NCI-H774 (cell line): Measurements from ENCODE around the gene CNPY2.
"Not testable (repeated sequence)": the region's sequence is repeated elsewhere in the genome, so short reads cannot be mapped to it uniquely, and the experiment has no call there.

ENCODE experiments used
- DNase-seq: peaks from one replicate; lab custom pipeline; 2025; lab: John Stamatoyannopoulos, UW

Gene CNPY2

DNA sequence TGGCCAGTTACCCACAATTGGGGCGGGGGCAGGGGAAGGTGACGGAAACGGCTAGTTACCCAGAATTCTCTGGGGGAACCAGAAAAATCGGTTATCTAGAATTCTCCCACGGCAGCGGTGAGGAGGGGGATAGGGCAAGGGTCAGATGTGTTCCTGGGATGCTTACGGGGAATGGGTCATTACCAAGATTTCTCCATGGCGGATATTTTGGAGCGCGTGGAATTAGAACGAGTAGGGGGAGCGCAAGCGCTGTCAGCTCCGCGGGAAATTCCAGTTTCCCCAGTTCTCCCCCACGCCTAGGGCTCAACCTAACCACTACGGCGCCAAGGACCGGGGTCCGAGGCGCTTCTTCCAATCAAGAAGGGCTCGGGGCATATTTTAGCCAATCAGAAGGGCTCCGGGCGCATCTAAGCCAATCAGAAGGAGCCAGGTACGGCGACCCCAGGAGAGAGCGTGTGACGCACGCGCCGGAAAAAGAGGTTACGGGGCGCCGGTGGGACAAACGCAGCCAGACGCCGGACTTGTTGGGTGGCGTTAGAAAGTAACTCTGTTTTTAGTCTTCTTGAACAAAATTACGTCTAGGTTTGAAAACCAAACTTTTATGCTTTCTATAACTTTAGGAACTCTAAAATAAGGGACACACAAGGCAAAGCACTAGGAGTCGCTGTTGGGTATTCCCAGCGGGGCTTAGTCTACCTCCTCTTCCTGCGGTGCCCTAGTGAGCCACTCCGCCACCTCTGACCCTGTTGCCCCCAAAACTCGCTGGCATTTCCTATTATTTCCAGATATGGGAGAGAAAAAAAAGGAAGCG lies 18.1 kb upstream of the CNPY2 start, which contains the start of gene PAN2:
Gene PAN2, minus strand, starts transcription at position 322 of the 811 bp plus-strand sequence. CDS start 906 bp downstream, outside the sequence.
- DNase-seq = peak; percentile 98

DNA sequence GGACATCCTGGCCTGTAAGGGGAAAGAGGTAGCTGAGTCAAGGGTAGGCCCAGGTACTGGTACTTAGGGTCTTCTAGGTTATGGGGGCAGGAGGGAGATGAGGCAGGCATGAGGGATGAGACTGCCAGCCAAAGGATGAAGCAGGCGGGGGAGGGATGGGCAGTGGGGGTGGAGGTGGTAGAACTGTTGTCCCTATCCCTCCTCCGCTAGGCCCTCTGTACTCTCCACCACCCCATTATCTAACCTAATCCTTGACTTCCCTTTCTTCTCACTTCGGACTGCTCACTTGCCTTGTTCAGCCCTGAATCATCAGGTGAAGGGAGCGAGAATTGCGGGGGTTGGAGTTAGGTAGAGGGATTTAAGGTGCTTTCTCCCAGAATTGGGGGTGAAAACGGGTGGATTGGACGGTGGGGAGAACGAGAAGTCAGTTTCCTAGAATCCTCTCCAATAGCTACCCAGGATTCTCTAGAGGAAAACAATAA lies 17.4 kb upstream of the CNPY2 start:
- no peak for DNase-seq

DNA sequence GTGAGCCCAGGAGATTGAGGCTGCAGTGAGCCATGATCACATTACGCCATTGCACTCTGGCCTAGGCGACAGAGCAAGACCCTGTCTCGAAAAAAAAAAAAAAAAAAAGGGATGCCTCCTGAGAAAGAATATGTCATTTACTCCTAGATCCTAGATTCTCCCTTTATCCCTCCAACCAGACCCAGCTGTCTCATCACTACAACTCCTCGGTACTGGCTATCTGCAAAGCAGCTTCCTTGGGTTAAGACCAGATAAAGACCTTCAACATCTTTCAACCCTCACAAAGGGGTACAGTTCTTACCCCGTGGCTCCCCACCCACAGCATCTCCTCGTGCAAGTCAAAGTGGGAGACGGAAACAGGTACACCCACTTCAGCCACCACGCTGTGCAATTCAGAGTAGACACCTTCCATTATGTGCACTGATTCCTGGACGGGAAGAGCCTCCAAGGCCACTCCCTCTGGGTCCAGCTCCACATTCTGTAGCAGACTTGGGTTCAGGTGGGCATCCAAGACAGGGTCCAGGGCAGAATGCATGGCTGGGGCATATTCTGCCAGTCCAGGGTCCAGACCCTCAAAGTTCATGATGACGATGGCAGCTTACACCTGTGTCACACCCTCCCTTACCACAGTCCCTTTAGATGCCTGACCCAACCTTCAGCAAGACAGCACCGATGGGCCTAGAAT lies 16.9 kb upstream of the CNPY2 start:
- DNase-seq = no peak

DNA sequence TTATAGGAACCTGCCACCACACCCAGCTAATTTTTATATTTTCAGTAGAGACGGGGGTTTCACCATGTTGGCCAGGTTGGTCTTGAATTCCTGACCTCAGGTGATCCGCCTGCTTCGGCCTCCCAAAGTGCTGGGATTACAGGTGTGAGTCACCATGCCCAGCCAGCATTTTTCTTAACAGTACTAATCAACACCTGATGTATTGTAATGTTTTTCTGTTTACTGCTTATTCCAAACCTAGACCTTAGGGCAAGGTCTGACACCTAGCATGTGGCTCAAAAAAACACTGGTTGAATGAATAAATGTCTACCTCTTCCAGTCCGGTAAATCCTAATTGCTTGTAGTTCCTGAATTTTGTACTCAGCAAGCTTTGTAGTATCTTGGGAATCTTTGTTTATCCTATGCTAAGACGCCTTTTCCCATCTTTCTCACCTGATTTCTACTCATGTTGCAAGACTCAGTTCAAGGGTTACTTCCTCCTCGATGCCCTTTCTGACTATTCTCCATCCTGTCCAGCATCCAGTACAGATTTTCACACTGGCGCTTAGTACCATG lies 15.2 kb upstream of the CNPY2 start:
- DNase-seq = no peak

DNA sequence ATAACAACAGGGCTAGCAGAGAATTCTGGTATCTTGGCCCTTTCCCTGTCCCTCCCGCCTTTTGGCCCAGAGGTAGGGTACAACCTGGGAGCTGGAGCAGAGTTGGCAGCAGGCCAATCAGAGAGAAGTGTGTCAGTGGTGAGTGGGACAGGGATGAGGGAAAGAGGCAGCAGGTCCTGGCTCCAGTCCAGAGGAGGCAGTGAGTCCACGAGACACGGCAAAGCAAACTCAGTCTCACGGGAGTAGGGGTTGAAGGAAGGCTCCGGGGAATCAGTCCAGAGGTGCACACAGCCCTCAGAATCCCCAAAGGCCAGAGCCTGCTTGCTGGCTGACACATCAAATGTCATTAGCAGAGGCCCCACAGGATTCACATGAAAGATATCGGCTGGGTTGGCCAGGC lies 10.7 kb upstream of the CNPY2 start:
- DNase-seq = no peak

DNA sequence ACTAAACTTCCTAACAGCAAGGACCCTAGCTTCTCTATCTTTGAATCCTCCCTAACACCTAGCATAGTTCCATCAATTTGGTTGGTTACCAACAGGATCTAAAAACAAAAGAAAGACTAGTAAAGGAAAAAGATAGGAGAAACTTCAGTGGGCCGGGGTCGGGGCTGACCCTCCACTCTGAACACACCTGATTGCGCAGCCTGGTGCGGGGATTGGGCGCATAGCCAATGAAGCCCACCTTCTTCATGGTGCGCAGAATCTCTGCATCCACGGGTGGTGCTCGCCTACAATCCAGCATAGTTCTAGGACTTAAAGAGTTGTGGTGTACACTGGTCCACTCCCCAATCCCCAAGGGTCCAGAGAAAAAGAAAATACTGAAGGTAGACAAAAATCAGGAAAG lies 10.3 kb upstream of the CNPY2 start:
- no peak for DNase-seq

DNA sequence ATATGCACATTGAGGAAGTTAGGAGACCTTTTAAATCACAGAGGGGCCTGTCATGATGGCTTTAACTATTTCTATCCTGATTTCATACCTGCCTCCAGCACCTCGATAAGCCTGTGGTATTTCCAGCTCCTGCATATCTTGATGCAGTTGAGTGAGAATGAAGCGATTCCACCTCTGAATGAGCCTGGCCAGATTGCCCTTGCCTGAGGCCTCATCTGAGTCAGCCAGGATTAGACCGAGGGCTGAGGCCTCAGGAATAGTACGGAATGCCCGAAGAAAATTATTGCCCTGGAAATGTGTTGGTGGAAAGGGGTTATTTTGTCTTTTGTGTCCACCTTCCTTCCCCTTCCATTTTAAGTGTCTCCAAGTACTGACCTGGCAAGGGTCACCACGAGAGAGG lies 8.4 kb upstream of the CNPY2 start:
- DNase-seq = no peak

DNA sequence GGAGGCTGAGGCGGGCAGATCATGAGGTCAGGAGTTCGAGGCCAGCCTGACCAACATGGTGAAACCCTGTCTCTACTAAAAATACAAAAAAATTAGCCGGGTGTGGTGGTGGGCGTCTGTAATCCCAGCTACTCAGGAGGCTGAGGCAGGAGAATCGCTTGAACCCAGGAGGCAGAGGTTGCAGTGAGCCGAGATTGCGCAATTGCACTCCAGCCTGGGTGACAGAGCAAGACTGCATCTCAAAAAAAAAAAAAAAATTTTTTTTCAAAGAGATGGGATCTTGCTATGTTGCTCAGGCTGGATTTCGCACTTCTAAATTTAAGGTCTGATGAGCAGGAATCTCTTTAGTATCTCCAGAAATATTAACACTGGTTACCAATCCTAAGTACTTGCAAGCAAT lies 5.8 kb upstream of the CNPY2 start:
- DNase-seq = not testable (repeated sequence)

DNA sequence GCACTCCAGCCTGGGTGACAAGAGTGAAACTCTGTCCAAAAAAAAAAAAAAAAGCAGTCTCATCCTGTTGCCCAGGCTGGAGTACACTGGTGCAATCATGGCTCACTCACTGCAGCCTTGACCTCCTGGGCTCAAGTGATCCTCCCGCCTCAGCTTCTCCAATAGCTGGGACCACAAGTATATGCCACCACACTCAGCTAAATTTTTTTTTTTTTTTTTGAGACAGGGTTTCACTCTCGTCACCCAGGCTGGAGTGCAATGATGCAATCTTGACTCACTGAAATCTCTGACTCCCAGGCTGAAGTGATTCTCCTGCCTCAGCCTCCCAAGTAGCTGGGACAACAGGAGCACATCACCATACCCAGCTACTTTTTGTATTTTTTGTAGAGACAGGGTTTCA lies 5.2 kb upstream of the CNPY2 start:
- DNase-seq = no peak

DNA sequence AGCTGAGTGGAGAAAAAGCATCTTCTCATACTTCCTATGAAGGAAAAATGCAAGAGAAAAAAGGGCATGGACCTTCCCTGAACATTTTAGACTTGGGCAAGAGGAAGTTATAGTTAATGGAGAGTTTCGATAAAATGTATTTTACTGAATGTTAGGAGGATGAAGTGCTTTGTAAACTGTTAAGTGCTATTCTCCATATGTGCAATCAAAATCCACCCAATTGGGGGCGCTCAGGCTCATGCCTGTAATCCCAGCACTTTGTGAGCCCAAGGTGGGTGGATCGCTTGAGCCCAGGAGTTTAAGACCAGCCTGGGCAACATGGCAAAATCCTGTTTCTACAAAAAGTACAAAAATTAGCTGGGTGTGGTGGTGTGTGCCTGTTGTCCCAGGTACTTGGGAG lies 1.9 kb upstream of the CNPY2 start:
- DNase-seq = no peak

DNA sequence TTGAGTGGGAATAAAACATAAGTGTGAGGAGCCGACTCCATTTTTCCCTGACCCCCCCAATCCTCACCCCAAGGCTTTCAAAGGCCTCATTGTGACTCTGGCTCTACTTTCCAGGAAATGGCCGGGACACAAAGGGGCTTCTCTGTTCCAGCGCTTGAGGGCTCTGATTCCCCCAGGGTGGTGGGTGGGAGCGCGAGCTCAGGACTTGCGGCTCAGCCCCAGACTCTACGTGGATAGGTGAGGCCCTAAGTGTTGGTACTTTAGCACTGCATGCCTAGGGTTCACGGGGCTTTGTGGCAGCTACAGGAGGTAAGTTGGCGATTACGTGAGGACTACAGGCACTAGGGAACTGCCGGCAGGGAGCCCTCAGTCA lies 553 bp downstream of the CNPY2 start:
- no peak for DNase-seq

DNA sequence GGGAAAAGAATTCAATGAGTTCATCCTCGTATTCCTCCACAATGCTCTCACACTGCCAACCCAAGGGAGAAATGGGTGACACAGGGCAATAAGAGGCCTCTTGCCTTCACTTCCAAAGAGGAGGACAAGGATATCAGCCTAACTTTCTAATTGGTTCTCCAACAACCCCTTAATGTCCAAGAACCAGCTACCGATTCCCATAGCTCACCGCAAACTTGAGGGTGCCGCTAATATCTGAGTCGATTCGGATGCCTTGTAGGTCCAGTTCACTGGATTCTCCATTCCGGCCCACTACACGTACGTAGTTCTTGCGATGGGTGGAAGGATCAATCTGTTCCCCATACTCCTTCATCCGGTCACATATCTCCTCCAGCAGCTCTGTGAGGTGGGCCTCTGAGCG lies 4.8 kb downstream of the CNPY2 start:
- no peak for DNase-seq

DNA sequence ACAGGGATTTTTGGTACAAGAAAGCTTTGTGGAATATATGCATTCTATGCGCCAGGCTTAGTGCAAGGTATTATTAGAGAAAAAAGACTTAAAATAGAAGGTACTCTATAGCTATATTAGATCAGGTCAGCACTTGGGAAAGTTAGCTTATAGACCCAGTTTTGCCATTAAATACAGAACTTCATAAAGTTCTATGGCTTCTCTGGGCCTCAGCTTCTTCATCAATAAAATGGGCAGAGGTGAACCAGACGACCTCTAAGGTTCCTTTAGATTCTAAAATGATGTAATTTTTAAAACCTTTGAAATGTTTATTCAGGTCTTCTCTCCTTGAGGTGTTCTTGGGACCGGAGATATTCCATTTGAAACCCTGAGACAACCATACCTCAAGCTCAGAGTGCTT lies 7.1 kb downstream of the CNPY2 start:
- no peak for DNase-seq

DNA sequence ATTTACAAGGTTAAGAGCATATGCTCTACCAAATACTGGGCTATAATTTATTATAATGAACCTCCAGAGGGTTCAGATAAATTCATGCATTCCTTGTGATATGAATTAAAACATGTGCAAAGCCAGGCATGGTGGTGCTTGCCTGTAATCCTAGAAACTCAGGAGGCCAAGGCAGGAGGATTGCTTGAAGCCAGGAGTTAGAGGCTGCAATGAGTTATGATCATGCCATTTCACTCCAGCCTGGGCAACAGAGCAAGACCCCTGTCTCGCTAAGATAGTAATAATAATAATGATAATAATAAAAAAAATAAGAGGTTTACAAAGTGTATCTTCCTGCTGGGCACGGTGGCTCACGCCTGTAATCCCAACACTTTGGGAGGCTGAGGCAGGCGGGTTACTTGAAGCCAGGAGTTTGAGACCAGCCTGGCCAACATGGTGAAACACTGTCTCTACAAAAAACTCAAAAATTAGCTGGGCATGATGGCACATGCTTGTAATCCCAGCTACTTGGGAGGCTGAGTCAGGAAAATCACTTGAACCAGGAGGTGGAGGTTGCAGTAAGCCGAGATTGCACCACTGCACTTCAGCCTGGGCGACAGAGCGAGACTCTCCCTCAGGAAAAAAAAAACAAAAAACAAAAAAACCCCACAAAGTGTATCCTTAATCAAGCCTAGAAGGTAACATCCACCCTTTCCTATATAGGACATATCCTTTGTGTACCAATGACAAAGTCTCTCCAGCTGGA lies 8.4 kb downstream of the CNPY2 start:
- no peak for DNase-seq

DNA sequence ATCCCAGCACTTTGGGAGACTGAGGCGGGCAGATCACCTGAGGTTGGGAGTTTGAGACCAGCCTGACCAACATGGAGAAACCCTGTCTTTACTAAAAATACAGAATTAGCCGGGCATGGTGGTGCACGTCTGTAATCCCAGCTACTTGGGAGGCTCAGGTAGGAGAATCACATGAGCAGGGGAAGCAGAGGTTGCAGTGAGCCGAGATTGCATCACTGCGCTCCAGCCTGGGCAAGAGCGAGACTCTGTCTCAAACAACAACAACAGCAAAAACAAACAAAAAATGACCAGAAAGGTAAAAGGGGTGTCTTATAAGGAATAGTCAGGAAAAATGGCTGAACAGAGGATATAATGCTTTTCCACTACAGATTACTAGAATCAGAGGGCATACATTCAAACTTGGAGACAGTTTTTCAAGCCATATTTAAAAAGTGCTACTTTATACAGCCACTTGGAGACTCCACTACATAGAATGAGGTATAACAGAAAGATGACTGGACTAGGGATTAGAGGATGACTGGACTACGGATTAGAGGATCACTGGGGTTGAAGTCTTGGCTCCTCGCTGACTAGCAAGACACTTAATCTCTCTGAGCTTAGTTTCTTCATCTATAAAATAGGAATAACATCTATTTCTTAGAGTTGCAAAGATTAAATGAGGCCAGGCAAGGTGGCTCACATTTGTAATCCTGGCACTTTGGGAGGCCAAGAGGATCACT lies 10.8 kb downstream of the CNPY2 start:
- no peak for DNase-seq

DNA sequence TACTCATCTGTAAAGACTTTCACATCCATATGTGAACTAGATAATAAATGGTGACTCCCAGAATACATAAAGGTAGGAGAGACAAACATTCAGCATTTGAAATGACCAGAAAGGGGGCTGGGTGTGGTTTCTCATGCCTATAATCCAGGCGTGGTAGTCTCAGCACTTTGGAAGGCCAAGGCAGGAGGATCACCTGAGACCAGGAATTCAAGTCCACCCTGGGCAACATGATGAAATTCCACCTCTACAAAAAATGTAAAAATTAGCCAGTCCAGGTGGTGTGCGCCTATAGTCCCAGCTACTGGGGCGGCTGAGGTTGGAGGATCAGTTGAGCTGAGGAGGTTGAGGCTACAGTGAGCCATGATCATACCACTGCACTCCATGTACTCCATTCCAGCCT lies 11.5 kb downstream of the CNPY2 start:
- DNase-seq = no peak

DNA sequence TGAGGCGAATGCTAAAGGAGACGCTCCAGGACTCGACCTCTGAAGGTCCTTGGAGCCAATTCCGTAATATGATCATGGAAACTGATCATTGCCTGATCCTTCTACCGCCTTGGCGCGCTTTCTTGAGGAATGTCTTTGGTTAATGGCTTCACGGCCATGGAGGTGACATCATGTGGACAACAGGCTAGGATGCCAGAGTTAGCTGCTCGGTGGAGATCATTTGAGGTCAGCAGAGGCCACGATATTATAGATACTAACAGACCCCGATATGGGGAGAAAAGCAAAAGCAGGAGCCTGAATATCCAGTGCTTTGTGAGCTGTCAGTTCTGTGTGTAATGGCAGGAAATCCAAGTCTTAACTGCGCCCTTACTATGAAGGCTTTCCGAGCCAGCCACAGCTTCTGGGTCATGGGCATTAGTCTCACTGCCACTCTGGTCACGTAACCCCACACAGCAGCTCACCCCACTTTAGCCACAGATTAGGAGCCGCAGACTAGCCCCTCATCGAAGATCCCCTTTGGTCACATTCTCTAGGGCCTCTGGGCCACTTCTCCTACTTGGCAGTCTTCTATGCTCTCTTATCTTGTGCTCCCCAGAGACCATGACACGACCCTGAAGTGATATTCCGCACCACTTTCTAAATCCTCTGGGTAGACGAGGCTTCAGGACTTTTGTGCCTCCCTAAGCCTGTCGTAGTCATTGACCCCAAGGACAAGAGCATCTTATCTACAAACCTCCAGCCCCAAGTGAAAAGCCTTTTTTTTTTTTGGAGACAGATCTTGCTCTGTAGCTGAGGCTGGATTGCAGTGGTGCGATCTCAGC lies 14.9 kb downstream of the CNPY2 start:
- peak; percentile 81 for DNase-seq

DNA sequence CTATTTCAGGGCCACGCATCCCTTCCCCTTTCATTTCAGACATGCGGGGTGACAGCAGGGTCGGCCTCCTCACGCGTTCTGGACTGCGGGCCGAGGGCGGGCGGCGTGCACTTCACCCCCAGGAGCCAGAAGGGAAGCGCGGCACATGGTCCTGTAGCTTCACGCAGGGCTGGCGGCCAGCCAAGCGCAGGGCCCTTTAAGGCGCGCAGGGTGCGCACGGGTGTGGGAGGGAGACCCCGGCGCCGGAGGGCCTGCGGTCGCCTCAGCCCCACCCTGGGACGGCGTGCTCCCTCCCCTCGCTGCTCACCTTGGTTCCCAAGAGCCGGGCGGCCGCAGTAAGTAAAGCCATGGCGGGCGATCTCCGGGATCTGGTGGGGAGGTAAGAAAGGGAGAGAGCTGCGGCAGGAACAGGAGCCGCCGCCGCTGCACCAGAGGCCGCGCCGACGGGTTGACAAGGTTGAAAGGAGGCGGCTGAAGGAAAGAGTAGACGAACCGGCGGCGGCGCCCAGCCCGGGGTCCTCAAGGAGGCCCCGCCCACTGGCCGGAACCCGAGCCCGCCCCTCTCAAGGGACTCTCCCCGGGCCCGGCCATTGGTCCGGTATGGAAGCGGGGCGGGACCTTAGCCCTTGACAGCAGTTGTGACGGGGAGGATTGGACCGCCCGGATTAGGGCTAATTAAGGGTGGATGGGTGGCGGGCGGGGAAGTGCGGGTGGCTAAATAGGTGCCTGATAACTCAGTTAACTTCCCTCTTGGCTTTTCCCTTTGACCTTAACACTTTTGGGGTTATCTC lies 15.7 kb downstream of the CNPY2 start, which contains the start of gene CS:
Gene CS, minus strand, starts transcription at position 478 of the 791 bp plus-strand sequence. Its CDS starts 129 bp downstream, at position 349.
- peak; percentile 99 for DNase-seq

DNA sequence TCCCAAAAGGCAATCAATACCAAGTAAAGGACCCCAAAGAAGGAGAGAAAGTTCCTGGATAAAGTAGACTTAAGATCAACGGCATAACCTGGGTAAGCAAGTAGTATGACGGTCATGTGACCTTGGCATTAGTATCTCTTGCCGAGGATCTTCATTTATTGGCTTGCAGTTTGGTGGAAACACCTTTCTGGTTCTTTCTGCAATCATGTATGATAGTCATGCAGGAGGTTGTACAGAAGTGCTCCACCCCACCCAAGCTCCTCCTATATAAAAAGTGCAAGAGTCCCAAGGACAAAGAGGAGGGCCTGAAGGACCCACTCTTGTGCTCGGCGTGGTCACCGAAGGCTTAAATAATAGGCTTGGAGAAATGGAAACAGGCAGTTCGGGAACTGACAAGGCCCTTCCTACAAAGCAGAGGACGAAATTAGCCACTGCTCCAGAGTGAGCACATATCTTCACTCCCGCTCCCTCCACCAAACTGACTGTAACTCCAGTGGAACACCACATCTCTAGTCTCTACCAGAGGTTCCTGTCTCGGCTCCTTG lies 16.4 kb downstream of the CNPY2 start:
- DNase-seq = no peak

DNA sequence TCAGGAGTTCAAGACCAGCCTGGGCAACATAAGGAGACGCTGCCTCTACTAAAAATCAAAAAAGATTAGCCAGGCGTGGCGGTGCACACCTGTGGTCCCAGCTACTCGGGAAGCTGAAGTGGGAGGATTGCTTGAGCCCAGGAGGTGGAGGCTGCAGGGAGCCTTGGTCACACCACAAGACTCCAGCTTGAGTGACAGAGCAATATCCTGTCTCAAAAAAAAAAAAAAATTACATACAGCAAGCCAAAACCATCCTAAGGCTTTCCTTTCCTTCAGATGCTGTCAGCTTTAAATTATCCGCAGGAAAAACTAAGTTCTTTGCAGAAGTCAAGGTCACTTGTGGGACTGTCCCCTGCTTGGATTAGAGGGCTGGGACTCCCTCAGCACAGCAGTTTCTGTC lies 17.0 kb downstream of the CNPY2 start:
- no peak for DNase-seq
